Stimulated activated naive CD8-positive, alpha-beta T cell treated with anti-CD3 and anti-CD28 coated beads, Interleukin-15, Interleukin-2, amounts not matched to agents 100 U/mL and 50 U/mL, for 24 hours (primary cell): Measurements from ENCODE around the gene MED16.
"Not testable (repeated sequence)": the region's sequence is repeated elsewhere in the genome, so short reads cannot be mapped to it uniquely, and the experiment has no call there.

ENCODE experiments used
- ATAC-seq: fragments of 150-1000 bp; cut with Tn5 transposase; one replicate; pipeline ENCODE4 v1.10.0; 2021
- DNase-seq: peaks from one replicate; pipeline ENCODE4 v3.0.0; 2021

The MED16 gene

GRCh38 chr19:907183-907853, 14.3 kb upstream of the MED16 start:
- DNase-seq: peak; percentile 72
- peak; percentile 65 for ATAC-seq

GRCh38 chr19:906480-906879, 13.5 kb upstream of the MED16 start:
- ATAC-seq: no peak
- no peak for DNase-seq

DNA sequence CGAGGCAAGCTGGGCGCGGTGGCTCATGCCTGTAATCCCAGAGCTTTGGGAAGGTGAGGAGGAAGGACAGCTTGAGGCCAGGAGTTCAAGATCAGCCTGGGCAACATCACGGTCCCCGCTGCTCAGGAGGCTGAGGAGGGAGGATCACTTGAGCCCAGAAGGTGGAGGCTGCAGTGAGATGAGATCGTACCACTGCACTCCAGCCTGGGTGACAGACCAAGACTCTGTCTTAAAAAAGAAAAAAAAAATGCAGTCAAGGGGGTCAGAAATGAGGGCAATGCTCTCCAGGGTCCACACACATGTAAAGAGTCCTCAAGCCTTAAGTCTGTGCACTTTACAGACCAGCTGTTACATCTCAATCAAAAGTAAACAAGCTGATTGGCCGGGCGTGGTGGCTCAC, 11.6 kb upstream of the MED16 start:
- ATAC-seq (no peak), DNase-seq (no peak)

- DNase-seq (no peak), ATAC-seq (no peak)
Measured at GRCh38 chr19:903266-903797, 10.3 kb upstream of the MED16 start.

DNA sequence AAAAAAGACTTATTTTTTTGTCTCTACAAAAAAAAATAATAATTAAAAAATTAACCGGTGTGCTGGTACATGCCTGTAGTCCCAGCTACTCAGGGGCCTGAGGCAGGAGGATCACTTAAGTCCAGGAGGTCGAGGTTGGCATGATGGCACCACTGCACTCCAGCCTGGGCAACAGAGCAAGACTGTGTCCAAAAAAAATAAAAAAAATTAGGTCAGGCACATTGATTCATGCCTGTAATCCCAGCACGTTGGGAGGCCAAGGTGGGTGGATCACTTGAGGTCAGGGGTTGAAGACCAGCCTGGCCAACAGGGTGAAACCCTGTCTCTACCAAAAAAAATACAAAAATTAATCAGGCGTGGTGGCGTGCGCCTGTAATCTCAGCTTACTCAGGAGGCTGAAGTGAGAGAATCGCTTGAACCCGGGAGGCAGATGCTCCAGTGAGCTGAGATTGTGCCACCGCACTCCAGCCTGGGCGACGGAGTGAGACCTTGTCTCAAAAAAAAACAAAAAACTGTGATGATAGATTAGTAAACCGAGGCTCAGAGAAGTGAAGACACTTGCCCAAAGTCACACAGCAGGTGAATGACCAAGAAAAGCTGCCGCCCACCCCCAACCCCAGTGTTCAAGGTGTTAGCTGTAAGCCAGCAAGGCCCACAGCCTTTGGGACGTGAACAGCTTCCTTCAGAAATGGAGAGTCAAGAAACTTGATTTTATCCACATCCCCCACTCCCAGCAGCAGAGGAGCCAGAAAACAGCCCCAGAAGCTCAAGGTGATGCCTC, 9.6 kb upstream of the MED16 start:
- ATAC-seq: no peak
- no peak for DNase-seq

GRCh38 chr19:902093-902370, 9.0 kb upstream of the MED16 start:
- ATAC-seq: no peak
- DNase-seq: no peak

GRCh38 chr19:901216-902092, 8.5 kb upstream of the MED16 start:
- DNase-seq: no peak
- no peak for ATAC-seq

GRCh38 chr19:900302-901111, 7.5 kb upstream of the MED16 start:
- DNase-seq: no peak
- ATAC-seq: peak; percentile 36

DNA sequence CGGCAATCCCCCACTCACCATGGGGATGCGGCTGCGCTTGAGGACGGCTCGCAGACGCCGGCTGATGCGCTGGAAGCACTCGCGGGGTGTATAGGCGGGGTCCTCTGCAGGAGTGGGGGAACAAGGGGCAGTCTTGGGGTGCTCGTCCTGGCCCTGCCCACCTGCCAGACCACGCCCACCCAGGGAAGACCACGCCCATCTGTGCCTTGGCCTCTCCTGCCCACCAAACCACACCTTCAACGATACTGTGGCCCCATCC, 7.0 kb upstream of the MED16 start:
- DNase-seq (no peak), ATAC-seq (no peak)

GRCh38 chr19:899336-900042, 6.5 kb upstream of the MED16 start:
- DNase-seq (no peak), ATAC-seq (no peak)

DNA sequence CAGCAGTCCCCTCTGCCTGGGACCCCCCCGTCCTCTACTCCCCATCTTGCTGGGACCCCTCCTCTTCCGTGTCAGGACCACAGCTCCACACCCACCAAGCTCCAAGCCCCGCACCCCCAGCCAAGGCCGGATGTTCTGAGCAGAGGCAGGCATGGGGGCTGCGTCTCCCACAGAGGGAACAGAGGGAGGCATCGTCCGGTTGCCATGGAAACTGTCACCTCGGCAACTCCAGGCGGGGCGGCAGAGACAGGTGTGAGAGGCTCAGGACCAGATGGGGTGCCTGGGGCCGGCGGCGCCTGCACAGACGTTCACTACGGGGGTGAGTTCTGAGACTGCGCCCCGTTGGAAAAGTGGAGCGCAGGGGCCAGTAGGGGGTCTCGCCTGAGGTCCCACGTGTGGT, 5.7 kb upstream of the MED16 start:
- ATAC-seq (no peak), DNase-seq (no peak)

- ATAC-seq (no peak), DNase-seq (no peak)
Measured at GRCh38 chr19:897442-898039, 4.6 kb upstream of the MED16 start.

DNA sequence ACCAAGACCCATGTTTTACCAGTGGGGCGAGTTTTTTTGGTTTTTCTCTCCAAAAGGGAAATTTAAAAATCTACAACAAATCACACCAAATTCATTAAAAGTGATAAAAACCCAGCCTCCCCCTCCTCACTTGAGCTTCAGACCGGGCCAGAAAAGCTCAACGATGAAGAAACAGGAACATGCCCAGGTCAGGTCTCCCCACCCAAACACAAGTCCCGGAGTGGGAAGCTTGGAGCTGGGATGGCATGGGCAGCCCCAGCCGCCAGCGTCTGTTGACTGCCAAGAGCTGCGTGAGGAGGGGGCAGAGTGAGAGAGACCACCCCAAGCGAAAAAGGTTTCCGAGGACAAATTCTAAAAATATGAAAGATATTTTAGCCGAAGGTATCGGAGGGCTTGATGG, 4.0 kb upstream of the MED16 start:
- ATAC-seq (no peak), DNase-seq (no peak)

GRCh38 chr19:896434-896833, 3.4 kb upstream of the MED16 start:
- DNase-seq: no peak
- ATAC-seq: no peak

GRCh38 chr19:892243-892893, 619 bp downstream of the MED16 start:
- DNase-seq (peak; percentile 63), ATAC-seq (peak; percentile 26)

DNA sequence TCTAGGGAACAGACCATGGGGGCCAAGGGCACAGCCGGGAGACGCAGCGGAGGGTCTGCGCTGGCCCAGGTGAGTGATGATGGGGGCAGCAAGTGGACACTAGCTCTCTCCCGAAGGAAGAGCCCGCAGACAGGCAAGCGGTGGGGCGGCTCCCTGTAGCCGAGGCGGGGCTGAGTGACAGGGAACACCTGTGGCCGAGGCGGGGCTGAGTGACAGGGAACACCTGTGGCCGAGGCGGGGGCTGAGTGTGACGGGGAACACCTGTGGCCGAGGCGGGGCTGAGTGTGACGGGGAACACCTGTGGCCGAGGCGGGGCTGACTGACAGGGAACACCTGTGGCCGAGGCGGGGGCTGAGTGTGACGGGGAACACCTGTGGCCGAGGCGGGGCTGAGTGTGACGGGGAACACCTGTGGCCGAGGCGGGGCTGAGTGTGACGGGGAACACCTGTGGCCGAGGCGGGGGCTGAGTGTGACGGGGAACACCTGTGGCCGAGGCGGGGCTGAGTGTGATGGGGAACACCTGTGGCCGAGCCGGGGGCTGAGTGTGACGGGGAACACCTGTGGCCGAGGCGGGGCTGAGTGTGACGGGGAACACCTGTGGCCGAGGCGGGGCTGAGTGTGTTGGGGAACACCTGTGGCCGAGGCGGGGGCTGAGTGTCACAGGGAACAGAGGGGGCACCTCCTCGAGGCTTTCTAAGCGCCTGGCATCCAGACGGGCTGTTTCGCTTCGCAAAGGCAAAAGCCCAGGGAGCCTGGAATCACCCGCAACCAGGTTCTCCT, 1.4 kb downstream of the MED16 start:
- not testable (repeated sequence) for DNase-seq, ATAC-seq

- no peak for ATAC-seq
Measured at GRCh38 chr19:890831-891230, 2.2 kb downstream of the MED16 start.

GRCh38 chr19:889662-890295, 3.2 kb downstream of the MED16 start:
- ATAC-seq: no peak
- no peak for DNase-seq

More at GRCh38 chr19:890831-891230, 2.2 kb downstream of the MED16 start:
- DNase-seq: no peak
